ENCODE results near the gene MEOX1. TPM values are rescaled to one million over a fixed set of nuclear protein-coding genes. Genes with fewer than 3 reads are reported as not detected.

Gene MEOX1
- total RNA-seq, 1 donor from 2014 or later, result not detected

GRCh38 chr17:43664096-43664495 is 2.4 kb upstream of the MEOX1 start:
- no peak for DNase-seq (ENCODE audit: low read depth)
- H3K4me1 Mint-ChIP-seq (ENCODE audit: low read depth, unreplicated experiment), result peaks cover 20% of the 10 kb centered on the region

GRCh38 chr17:43663383-43663782 is 1.7 kb upstream of the MEOX1 start:
- TF ChIP-seq EZH2 (IDR thresholded peaks at IDR 0.05; ENCODE audit: insufficient read depth, low read length), result no peak
- no peak for TF ChIP-seq CTCF (IDR thresholded peaks at IDR 0.05; ENCODE audit: insufficient read depth, low read depth, low read length)
- Histone ChIP-seq H3K27me3 (ENCODE audit: insufficient read depth, low read length) (no peaks in the 10 kb centered on the region), H3K9me3 (ENCODE audit: insufficient read depth, low read depth, low read length) (no peaks in the 10 kb centered on the region), H3K79me2 (ENCODE audit: insufficient read depth, low read length) (no peaks in the 10 kb centered on the region), H3K4me3 (ENCODE audit: insufficient read depth, low read depth, low read length) (no peak overlapping the region), H3K27ac (ENCODE audit: low read depth, low read length) (no peak overlapping the region), H3K9ac (ENCODE audit: low read length) (no peak overlapping the region), H3K4me2 (ENCODE audit: low read length) (no peak overlapping the region), H3K36me3 (ENCODE audit: insufficient read depth, low read length) (no peaks in the 10 kb centered on the region), H3K4me1 (ENCODE audit: insufficient read depth, low read length) (peaks cover 23% of the 10 kb centered on the region), H2AFZ (ENCODE audit: low read depth, low read length) (no peak overlapping the region), H4K20me1 (ENCODE audit: insufficient read depth, low read length) (no peaks in the 10 kb centered on the region)
- DNase-seq (ENCODE audit: low read depth), result no peak
- no peaks in the 10 kb centered on the region for H3K36me3 Mint-ChIP-seq (ENCODE audit: low read depth, unreplicated experiment)
- no peaks in the 10 kb centered on the region for H3K9me3 Mint-ChIP-seq (ENCODE audit: unreplicated experiment)
- no peak for FAIRE-seq
- H3K4me3 Mint-ChIP-seq (ENCODE audit: unreplicated experiment), result no peak overlapping the region
- H3K27me3 Mint-ChIP-seq (ENCODE audit: low read depth, unreplicated experiment), result peaks cover 19% of the 10 kb centered on the region
- H3K27ac Mint-ChIP-seq (ENCODE audit: unreplicated experiment), result no peak overlapping the region
- H3K4me1 Mint-ChIP-seq (ENCODE audit: low read depth, unreplicated experiment), result peaks cover 20% of the 10 kb centered on the region

More at GRCh38 chr17:43664096-43664495, 2.4 kb upstream of the MEOX1 start:
- no peaks in the 10 kb centered on the region for H4K20me1 ChIP-seq (ENCODE audit: insufficient read depth, low read length)
- H3K9me3 ChIP-seq (ENCODE audit: insufficient read depth, low read depth, low read length), result no peaks in the 10 kb centered on the region
- no peaks in the 10 kb centered on the region for H3K9me3 Mint-ChIP-seq (ENCODE audit: unreplicated experiment)
- H3K9ac ChIP-seq (ENCODE audit: low read length), result no peak overlapping the region
- peaks cover 23% of the 10 kb centered on the region for H3K4me1 ChIP-seq (ENCODE audit: insufficient read depth, low read length)
- no peak overlapping the region for H3K27ac Mint-ChIP-seq (ENCODE audit: unreplicated experiment)
- no peak for FAIRE-seq
- H3K36me3 Mint-ChIP-seq (ENCODE audit: low read depth, unreplicated experiment), result no peaks in the 10 kb centered on the region
- TF ChIP-seq CTCF (IDR thresholded peaks at IDR 0.05; ENCODE audit: insufficient read depth, low read depth, low read length) (no peak), EZH2 (IDR thresholded peaks at IDR 0.05; ENCODE audit: insufficient read depth, low read length) (no peak)
- H3K4me3 ChIP-seq (ENCODE audit: insufficient read depth, low read depth, low read length), result no peak overlapping the region
- H3K4me3 Mint-ChIP-seq (ENCODE audit: unreplicated experiment), result no peak overlapping the region
- H3K27me3 Mint-ChIP-seq (ENCODE audit: low read depth, unreplicated experiment), result peaks cover 12% of the 10 kb centered on the region
- H3K36me3 ChIP-seq (ENCODE audit: insufficient read depth, low read length), result no peaks in the 10 kb centered on the region
- H2AFZ ChIP-seq (ENCODE audit: low read depth, low read length), result no peak overlapping the region
- H3K27ac ChIP-seq (ENCODE audit: low read depth, low read length), result no peak overlapping the region
- no peak overlapping the region for H3K4me2 ChIP-seq (ENCODE audit: low read length)
- no peaks in the 10 kb centered on the region for H3K79me2 ChIP-seq (ENCODE audit: insufficient read depth, low read length)
- H3K27me3 ChIP-seq (ENCODE audit: insufficient read depth, low read length), result no peaks in the 10 kb centered on the region

GRCh38 chr17:43662413-43663141 is 855 bp upstream of the MEOX1 start:
- H3K27me3 ChIP-seq (ENCODE audit: insufficient read depth, low read length), result no peaks in the 10 kb centered on the region
- no peaks in the 10 kb centered on the region for H3K79me2 ChIP-seq (ENCODE audit: insufficient read depth, low read length)
- H4K20me1 ChIP-seq (ENCODE audit: insufficient read depth, low read length), result no peaks in the 10 kb centered on the region
- no peak overlapping the region for H3K4me3 ChIP-seq (ENCODE audit: insufficient read depth, low read depth, low read length)
- no peaks in the 10 kb centered on the region for H3K36me3 Mint-ChIP-seq (ENCODE audit: low read depth, unreplicated experiment)
- no peaks in the 10 kb centered on the region for H3K9me3 Mint-ChIP-seq (ENCODE audit: unreplicated experiment)
- H3K36me3 ChIP-seq (ENCODE audit: insufficient read depth, low read length), result no peaks in the 10 kb centered on the region
- peaks cover 16% of the 10 kb centered on the region for H3K4me1 Mint-ChIP-seq (ENCODE audit: low read depth, unreplicated experiment)
- DNase-seq (ENCODE audit: low read depth), result no peak
- H3K27ac ChIP-seq (ENCODE audit: low read depth, low read length), result no peak overlapping the region
- FAIRE-seq, result no peak
- peaks cover 21% of the 10 kb centered on the region for H3K4me1 ChIP-seq (ENCODE audit: insufficient read depth, low read length)
- H2AFZ ChIP-seq (ENCODE audit: low read depth, low read length), result peak overlapping the region; percentile 32
- H3K9me3 ChIP-seq (ENCODE audit: insufficient read depth, low read depth, low read length), result no peaks in the 10 kb centered on the region
- peak overlapping the region; percentile 79 for H3K4me2 ChIP-seq (ENCODE audit: low read length)
- no peak overlapping the region for H3K4me3 Mint-ChIP-seq (ENCODE audit: unreplicated experiment)
- H3K27ac Mint-ChIP-seq (ENCODE audit: unreplicated experiment), result peak overlapping the region; percentile 58
- TF ChIP-seq EZH2 (IDR thresholded peaks at IDR 0.05; ENCODE audit: insufficient read depth, low read length) (no peak), CTCF (IDR thresholded peaks at IDR 0.05; ENCODE audit: insufficient read depth, low read depth, low read length) (no peak)
- peaks cover 19% of the 10 kb centered on the region for H3K27me3 Mint-ChIP-seq (ENCODE audit: low read depth, unreplicated experiment)
- no peak overlapping the region for H3K9ac ChIP-seq (ENCODE audit: low read length)
